Measurements from ENCODE around the gene HMGCL.

Gene HMGCL

DNA sequence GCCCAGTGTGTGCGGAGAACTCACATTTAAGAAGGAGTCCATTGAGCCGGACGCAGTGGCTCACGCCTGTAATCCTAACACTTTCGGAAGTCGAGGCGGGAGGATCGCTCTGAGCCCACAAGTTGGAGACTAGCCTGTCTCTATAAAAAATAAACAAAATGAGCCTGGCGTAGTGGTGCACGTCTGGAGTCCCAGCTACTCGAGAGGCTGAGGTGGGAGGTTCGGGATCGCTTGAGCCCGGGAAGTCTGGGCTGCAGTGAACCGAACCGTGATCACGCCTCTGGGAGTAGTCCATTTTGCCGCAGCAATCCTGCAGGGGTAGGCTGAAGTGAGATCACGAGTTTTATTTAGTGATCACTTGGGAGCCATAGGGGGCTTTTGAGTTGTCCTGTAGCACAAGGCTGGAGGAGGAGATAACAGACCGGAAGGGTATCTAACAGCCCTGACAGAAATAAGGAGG is 43.4 kb upstream of the HMGCL start:
- no peak for TF ChIP-seq ZBTB7A (IDR thresholded peaks at IDR 0.05; ENCODE audit: low read depth)
- TF ChIP-seq RAD21 (IDR thresholded peaks at IDR 0.05; ENCODE audit: low read depth), result no peak
- no peak for TF ChIP-seq FOXM1 (IDR thresholded peaks at IDR 0.05; ENCODE audit: borderline replicate concordance, low read depth)
- TF ChIP-seq, protein P1, sequence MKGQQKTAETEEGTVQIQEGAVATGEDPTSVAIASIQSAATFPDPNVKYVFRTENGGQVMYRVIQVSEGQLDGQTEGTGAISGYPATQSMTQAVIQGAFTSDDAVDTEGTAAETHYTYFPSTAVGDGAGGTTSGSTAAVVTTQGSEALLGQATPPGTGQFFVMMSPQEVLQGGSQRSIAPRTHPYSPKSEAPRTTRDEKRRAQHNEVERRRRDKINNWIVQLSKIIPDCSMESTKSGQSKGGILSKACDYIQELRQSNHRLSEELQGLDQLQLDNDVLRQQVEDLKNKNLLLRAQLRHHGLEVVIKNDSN (IDR thresholded peaks at IDR 0.05), result no peak
- TF ChIP-seq TEAD4 (IDR thresholded peaks at IDR 0.05), result no peak
- no peak for TF ChIP-seq NFIC (IDR thresholded peaks at IDR 0.05)
- TF ChIP-seq, protein P2, sequence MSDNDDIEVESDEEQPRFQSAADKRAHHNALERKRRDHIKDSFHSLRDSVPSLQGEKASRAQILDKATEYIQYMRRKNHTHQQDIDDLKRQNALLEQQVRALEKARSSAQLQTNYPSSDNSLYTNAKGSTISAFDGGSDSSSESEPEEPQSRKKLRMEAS (IDR thresholded peaks at IDR 0.05), result no peak
- TF ChIP-seq EGR1 (IDR thresholded peaks at IDR 0.05), result no peak
- TF ChIP-seq TAF1 (IDR thresholded peaks at IDR 0.05; ENCODE audit: low read depth), result no peak
- no peak for TF ChIP-seq TCF12 (IDR thresholded peaks at IDR 0.05; ENCODE audit: low read depth)

DNA sequence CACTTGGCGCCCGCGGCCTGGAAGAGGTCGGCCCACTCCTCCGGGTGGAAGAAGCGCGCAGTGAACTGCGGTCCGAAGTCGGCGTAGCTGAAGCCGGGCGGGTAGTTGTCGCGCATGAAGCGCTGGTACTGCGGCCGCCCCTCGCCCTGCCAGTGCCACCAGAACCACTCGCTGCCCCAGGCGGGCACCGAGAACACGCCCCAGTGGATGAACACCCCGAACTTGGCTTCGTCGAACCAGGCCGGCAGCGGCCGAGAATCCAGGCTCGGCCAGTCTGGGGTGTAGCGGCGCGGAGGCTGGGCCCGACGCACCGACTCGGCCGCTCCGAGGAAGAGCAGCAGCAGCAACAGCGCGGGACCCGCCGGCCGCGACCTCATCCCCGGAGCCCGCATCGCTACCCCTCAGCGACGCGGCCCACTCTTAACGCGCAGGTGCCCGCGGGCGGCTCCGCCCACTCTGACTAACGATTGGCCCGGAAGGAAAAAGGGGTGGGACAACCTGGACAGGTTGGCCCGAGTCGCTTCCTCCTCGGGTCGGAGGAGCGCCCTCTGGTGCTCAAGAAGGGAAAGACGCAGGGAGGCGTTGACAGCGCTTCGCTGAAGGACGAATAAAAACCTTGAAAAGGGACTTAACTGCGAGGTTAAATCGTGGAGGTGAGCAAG is 42.8 kb upstream of the HMGCL start, which contains the start of gene FUCA1:
TSS of gene FUCA1 (minus strand) at position 396 of the 662 bp plus-strand sequence. CDS start at position 392, 4 bp downstream.
- TF ChIP-seq ZBTB7A (IDR thresholded peaks at IDR 0.05; ENCODE audit: low read depth), result peak; percentile 81; the same call in 1 of the 2 replicates
- no peak for TF ChIP-seq CEBPB (IDR thresholded peaks at IDR 0.05)
- TF ChIP-seq TCF12 (IDR thresholded peaks at IDR 0.05; ENCODE audit: low read depth), result peak; percentile 29; the same call in 1 of the 2 replicates
- TF ChIP-seq, protein P2 (IDR thresholded peaks at IDR 0.05), result peak; percentile 31; the same call in 1 of the 2 replicates
- TF ChIP-seq TAF1 (IDR thresholded peaks at IDR 0.05; ENCODE audit: low read depth), result peak; percentile 75; the same call in 1 of the 2 replicates
- TF ChIP-seq EP300 (IDR thresholded peaks at IDR 0.05; ENCODE audit: borderline replicate concordance), result no peak
- peak; percentile 67 for TF ChIP-seq RAD21 (IDR thresholded peaks at IDR 0.05; ENCODE audit: low read depth)
- 0 out of 2 replicates have a peak, but pooled peaks have one; percentile 10 for TF ChIP-seq CREB1 (IDR thresholded peaks at IDR 0.05; ENCODE audit: low read depth)
- TF ChIP-seq, protein P3, sequence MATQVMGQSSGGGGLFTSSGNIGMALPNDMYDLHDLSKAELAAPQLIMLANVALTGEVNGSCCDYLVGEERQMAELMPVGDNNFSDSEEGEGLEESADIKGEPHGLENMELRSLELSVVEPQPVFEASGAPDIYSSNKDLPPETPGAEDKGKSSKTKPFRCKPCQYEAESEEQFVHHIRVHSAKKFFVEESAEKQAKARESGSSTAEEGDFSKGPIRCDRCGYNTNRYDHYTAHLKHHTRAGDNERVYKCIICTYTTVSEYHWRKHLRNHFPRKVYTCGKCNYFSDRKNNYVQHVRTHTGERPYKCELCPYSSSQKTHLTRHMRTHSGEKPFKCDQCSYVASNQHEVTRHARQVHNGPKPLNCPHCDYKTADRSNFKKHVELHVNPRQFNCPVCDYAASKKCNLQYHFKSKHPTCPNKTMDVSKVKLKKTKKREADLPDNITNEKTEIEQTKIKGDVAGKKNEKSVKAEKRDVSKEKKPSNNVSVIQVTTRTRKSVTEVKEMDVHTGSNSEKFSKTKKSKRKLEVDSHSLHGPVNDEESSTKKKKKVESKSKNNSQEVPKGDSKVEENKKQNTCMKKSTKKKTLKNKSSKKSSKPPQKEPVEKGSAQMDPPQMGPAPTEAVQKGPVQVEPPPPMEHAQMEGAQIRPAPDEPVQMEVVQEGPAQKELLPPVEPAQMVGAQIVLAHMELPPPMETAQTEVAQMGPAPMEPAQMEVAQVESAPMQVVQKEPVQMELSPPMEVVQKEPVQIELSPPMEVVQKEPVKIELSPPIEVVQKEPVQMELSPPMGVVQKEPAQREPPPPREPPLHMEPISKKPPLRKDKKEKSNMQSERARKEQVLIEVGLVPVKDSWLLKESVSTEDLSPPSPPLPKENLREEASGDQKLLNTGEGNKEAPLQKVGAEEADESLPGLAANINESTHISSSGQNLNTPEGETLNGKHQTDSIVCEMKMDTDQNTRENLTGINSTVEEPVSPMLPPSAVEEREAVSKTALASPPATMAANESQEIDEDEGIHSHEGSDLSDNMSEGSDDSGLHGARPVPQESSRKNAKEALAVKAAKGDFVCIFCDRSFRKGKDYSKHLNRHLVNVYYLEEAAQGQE (IDR thresholded peaks at IDR 0.05; ENCODE audit: low read depth), result no peak
- no peak for TF ChIP-seq TEAD4 (IDR thresholded peaks at IDR 0.05)
- TF ChIP-seq NFIC (IDR thresholded peaks at IDR 0.05), result no peak
- no peak for TF ChIP-seq YY1 (IDR thresholded peaks at IDR 0.05; ENCODE audit: low read depth)
- no peak for TF ChIP-seq EGR1 (IDR thresholded peaks at IDR 0.05)
- TF ChIP-seq, protein P1 (IDR thresholded peaks at IDR 0.05), result no peak
- no peak for TF ChIP-seq FOXM1 (IDR thresholded peaks at IDR 0.05; ENCODE audit: borderline replicate concordance, low read depth)

DNA sequence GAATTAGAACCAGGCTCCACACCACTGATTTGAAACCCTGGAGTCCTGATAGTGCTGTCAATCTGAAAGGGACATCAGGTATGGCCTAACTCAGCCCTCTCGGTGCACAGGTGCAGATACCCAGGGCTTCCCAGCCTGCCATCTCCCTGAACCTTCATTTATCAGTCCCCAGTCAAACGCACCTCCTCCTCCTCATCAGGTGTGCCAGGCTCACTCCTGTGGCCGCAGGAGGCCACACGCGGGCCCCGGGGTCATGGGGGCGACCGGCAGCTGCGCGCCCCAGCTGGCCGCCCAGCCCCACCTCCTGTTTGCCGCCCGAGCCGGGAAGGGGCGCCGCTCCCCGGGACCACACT is 42.3 kb upstream of the HMGCL start:
- TF ChIP-seq NFIC (IDR thresholded peaks at IDR 0.05) (no peak), RAD21 (IDR thresholded peaks at IDR 0.05; ENCODE audit: low read depth) (no peak), CREB1 (IDR thresholded peaks at IDR 0.05; ENCODE audit: low read depth) (no peak), YY1 (IDR thresholded peaks at IDR 0.05; ENCODE audit: low read depth) (no peak), FOXM1 (IDR thresholded peaks at IDR 0.05; ENCODE audit: borderline replicate concordance, low read depth) (no peak), TAF1 (IDR thresholded peaks at IDR 0.05; ENCODE audit: low read depth) (no peak), CEBPB (IDR thresholded peaks at IDR 0.05) (no peak), EGR1 (IDR thresholded peaks at IDR 0.05) (no peak), ZBTB7A (IDR thresholded peaks at IDR 0.05; ENCODE audit: low read depth) (no peak; the same call in 1 of the 2 replicates)
- TF ChIP-seq, protein P1 (IDR thresholded peaks at IDR 0.05), result no peak
- TF ChIP-seq, protein P3 (IDR thresholded peaks at IDR 0.05; ENCODE audit: low read depth), result no peak
- TF ChIP-seq, protein P2 (IDR thresholded peaks at IDR 0.05), result no peak

DNA sequence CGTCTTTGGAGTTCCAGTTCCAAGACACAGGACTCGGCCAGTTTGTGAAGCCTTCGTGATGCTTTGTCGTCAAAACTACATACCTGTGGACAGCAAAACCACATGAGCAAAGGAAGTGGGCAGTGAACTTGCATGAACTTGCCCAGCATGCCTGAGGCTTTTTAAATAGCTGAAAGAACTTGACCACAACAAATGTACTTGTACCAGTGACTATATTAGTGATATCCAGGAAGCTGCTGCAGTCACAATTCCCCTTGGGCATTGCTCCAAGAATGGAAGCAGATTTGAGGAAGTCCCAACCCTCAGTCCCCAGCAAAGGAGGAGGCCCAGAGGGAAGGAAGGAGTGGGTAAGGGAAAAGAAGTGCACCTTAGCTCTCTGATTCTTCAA is 40.3 kb upstream of the HMGCL start:
- TF ChIP-seq YY1 (IDR thresholded peaks at IDR 0.05; ENCODE audit: low read depth) (no peak), RAD21 (IDR thresholded peaks at IDR 0.05; ENCODE audit: low read depth) (no peak), NFIC (IDR thresholded peaks at IDR 0.05) (no peak), TEAD4 (IDR thresholded peaks at IDR 0.05) (no peak), CREB1 (IDR thresholded peaks at IDR 0.05; ENCODE audit: low read depth) (no peak), EP300 (IDR thresholded peaks at IDR 0.05; ENCODE audit: borderline replicate concordance) (no peak), ZBTB7A (IDR thresholded peaks at IDR 0.05; ENCODE audit: low read depth) (no peak), TAF1 (IDR thresholded peaks at IDR 0.05; ENCODE audit: low read depth) (no peak), TCF12 (IDR thresholded peaks at IDR 0.05; ENCODE audit: low read depth) (no peak), EGR1 (IDR thresholded peaks at IDR 0.05) (no peak), CEBPB (IDR thresholded peaks at IDR 0.05) (no peak)
- TF ChIP-seq, protein P2 (IDR thresholded peaks at IDR 0.05), result no peak
